Choroid plexus epithelial cell (primary cell): ENCODE results near the gene ACTG1.

Experiments used
- DNase-seq: peaks from one replicate; pipeline ENCODE4 v3.0.0-alpha.2; 2010; ENCODE audit warnings: low read depth
- H3K4me3 ChIP-seq: 2 replicates; pipeline ENCODE4 v1.5.1; 2011; ENCODE audit warnings: low read depth, mild to moderate bottlenecking, control low read depth, low read length, moderate library complexity
- TF ChIP-seq, protein P1 (sequence below): conservative IDR thresholded peaks from 2 replicates; pipeline ENCODE4 v1.5.1; 2011; ENCODE audit warnings: low read depth, mild to moderate bottlenecking, control low read depth, inconsistent platforms, low read length, moderate library complexity

ACTG1 gene

DNA sequence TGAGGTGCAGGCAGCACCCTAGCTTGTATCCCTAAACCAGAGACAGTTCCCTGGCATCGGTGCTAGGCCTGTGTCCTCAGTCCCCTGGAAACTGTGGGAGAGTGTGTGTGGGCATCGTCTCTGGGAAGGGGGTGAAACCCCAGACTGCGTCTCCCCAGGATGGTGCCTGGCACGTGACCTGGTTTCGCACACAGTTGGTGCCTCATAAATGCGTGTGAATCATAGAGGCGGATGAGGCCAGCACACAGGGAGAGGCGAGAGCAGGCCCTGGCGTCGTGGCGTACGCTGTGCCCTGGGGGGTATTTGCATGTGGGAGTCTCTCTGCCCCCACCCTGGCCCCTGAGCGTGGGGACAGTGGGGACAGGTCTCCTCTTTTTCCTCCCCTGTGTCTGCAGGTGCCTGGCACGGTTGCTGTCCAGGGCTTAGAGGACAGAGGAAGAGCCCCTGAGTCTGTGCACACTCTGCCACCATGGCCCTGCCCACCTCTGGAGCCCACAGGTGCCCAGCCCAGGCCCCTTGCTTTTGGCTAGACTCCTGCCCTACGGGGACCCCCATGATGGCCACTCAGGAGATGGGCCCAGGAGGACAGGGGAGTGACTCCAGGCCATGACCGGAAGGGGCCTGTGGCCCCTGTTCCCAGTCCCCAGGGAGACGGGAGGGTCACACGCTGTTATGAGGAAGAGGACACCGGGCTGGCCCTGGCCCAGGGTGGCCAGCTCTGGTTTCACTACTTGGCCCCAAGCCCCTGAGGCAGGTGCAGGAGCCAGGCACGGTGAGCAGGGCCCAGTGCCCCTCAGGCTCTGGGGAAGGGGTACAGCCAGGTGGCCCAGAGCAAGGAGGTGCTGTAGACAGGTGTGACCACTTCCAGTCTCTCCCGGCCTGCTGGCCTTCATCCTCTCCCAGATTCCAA is 14.3 kb upstream of the ACTG1 start:
- DNase-seq = no peak
- TF ChIP-seq, protein P1, sequence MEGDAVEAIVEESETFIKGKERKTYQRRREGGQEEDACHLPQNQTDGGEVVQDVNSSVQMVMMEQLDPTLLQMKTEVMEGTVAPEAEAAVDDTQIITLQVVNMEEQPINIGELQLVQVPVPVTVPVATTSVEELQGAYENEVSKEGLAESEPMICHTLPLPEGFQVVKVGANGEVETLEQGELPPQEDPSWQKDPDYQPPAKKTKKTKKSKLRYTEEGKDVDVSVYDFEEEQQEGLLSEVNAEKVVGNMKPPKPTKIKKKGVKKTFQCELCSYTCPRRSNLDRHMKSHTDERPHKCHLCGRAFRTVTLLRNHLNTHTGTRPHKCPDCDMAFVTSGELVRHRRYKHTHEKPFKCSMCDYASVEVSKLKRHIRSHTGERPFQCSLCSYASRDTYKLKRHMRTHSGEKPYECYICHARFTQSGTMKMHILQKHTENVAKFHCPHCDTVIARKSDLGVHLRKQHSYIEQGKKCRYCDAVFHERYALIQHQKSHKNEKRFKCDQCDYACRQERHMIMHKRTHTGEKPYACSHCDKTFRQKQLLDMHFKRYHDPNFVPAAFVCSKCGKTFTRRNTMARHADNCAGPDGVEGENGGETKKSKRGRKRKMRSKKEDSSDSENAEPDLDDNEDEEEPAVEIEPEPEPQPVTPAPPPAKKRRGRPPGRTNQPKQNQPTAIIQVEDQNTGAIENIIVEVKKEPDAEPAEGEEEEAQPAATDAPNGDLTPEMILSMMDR = no peak

DNA sequence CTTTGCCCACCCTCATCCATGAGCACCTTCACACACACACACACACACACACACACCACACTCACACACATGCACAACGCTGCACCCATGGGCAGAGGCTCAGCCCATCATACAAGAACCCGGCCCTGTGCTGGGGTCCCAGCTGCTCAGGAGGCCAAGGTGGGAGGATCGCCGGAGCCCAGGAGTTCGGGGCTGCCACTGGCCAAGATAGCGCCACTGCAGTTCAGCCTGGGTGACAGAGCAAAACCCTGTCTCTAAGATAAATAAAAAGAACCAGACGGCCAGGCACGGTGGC is 12.2 kb upstream of the ACTG1 start:
- TF ChIP-seq, protein P1 = no peak
- no peak overlapping the region for H3K4me3 ChIP-seq

More for the DNA sequence above, 14.3 kb upstream of the ACTG1 start:
- no peak overlapping the region for H3K4me3 ChIP-seq

GRCh38 chr17:81524039-81524864 is 11.7 kb upstream of the ACTG1 start:
- H3K4me3 ChIP-seq = no peak overlapping the region
- TF ChIP-seq, protein P1 = no peak
- no peak for DNase-seq

More for the DNA sequence above, 12.2 kb upstream of the ACTG1 start:
- DNase-seq = no peak

DNA sequence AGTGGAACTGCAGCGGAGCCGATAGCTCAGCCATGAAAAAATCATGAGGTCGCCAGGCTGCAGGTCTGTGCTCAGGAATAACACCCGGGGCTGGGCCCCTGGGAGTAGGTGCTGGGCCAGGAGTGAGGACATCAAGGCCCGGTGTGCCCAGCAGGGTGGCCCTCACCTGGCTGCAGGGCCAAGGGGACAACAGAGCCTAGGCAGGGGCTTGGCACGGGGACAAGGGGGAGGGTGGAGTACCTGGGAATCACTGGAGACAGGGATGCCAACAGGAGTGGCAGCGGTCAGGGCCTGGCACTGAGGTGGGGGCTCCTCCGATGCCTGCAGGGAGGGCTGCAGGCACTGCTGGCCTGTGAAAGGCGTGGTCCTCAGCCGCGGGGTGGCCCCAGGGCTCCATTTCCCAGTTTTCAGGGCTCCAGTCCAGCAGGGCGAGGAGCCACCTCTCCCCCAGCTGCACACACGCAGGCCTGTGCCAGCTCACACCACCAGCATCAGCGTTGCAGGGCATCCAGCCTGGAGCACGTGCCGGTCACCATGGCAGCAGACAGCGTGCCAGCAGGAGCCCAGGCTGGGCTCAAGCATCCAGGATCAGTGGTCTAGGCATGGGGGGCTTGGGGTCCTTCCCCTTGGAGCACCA is 10.9 kb upstream of the ACTG1 start:
- TF ChIP-seq, protein P1 = no peak
- no peak for DNase-seq
- no peak overlapping the region for H3K4me3 ChIP-seq

DNA sequence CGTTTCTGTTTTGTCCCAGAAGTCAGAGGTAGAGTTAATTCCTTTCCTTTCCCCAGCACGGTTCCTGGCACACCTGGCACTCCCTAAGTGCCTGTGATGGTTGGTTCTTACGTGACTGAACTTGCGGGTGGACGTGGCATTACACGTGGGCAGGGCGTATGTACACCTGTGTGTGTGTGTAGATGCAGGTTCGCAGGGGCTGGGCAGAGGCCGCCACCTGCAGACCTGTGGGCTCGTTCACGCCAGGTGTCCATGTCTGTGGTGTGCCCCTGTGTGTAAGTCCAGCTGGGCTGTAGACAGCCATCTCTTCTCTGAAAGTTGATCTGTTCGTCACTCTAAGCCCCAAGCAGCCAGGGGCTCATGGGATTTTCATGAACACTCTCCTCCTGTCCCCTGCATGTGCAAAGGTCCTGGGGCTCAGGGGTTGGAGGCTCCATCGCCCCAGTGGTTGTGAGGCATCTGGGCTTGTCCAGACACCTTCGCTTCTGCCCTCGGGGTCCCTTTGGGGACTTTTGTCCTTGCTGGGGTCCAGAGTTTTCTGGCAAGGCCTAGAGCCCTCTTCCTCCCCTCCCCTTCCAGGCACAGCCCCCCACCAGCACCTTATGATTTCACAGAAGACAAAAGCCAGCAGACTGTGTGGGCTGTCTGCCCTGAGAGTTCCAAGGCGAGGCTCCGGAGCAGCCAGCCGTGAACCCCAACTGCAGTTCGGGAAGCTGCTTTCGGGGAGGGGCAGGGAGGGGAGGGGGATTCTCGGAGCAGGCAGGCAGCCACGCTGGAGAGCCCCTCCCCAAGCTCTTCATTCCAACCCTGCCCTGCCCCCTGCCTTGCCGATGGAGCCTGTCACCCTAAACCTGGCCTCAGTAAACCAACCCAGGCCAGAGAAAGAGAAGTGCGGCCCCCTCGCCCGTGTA is 10.1 kb upstream of the ACTG1 start:
- TF ChIP-seq, protein P1 = peak; percentile 64
- H3K4me3 ChIP-seq = no peak overlapping the region
- DNase-seq = peak; percentile 69
